ENCODE measurements around the gene RPL18A. TPM values are rescaled to one million over a fixed set of nuclear protein-coding genes. Genes with fewer than 3 reads are reported as not detected.

The RPL18A gene
- total and polyA plus RNA-seq, 2 of the 13 experiments (the other 11 are each of a cell fraction or from before 2014, with no cell fraction given): 1,471 to 2,004 TPM

- TF ChIP-seq, protein P1, sequence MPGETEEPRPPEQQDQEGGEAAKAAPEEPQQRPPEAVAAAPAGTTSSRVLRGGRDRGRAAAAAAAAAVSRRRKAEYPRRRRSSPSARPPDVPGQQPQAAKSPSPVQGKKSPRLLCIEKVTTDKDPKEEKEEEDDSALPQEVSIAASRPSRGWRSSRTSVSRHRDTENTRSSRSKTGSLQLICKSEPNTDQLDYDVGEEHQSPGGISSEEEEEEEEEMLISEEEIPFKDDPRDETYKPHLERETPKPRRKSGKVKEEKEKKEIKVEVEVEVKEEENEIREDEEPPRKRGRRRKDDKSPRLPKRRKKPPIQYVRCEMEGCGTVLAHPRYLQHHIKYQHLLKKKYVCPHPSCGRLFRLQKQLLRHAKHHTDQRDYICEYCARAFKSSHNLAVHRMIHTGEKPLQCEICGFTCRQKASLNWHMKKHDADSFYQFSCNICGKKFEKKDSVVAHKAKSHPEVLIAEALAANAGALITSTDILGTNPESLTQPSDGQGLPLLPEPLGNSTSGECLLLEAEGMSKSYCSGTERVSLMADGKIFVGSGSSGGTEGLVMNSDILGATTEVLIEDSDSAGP (CRISPR knock-in tag; IDR thresholded peaks at IDR 0.05; ENCODE audit: borderline replicate concordance): no peak
- TF ChIP-seq CEBPG (CRISPR knock-in tag; IDR thresholded peaks at IDR 0.05) (no peak), ZNF263 (CRISPR knock-in tag; IDR thresholded peaks at IDR 0.05) (peak; percentile 76), ZNF614 (CRISPR knock-in tag; IDR thresholded peaks at IDR 0.05; ENCODE audit: borderline replicate concordance) (no peak), FOXC1 (CRISPR knock-in tag; IDR thresholded peaks at IDR 0.05; ENCODE audit: borderline replicate concordance) (no peak), ZSCAN25 (CRISPR knock-in tag; IDR thresholded peaks at IDR 0.05) (0 out of 2 replicates have a peak, but pooled peaks have one; percentile 23), GLMP (CRISPR knock-in tag; IDR thresholded peaks at IDR 0.05; ENCODE audit: borderline replicate concordance) (no peak), HNRNPL (IDR thresholded peaks at IDR 0.05; ENCODE audit: low read depth, low read length) (0 out of 2 replicates have a peak, but pooled peaks have one; percentile 51), NONO (IDR thresholded peaks at IDR 0.05) (no peak), NONO (CRISPR knock-in tag; conservative IDR thresholded peaks at IDR 0.05) (no peak), ZNF280D (CRISPR knock-in tag; IDR thresholded peaks at IDR 0.05) (no peak), ZNF3 (CRISPR knock-in tag; IDR thresholded peaks at IDR 0.05) (no peak), DNMT1 (CRISPR knock-in tag; IDR thresholded peaks at IDR 0.05) (no peak), ZNF639 (CRISPR knock-in tag; conservative IDR thresholded peaks at IDR 0.05) (no peak)
- TF ChIP-seq, protein P2, sequence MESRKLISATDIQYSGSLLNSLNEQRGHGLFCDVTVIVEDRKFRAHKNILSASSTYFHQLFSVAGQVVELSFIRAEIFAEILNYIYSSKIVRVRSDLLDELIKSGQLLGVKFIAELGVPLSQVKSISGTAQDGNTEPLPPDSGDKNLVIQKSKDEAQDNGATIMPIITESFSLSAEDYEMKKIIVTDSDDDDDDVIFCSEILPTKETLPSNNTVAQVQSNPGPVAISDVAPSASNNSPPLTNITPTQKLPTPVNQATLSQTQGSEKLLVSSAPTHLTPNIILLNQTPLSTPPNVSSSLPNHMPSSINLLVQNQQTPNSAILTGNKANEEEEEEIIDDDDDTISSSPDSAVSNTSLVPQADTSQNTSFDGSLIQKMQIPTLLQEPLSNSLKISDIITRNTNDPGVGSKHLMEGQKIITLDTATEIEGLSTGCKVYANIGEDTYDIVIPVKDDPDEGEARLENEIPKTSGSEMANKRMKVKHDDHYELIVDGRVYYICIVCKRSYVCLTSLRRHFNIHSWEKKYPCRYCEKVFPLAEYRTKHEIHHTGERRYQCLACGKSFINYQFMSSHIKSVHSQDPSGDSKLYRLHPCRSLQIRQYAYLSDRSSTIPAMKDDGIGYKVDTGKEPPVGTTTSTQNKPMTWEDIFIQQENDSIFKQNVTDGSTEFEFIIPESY (CRISPR knock-in tag; IDR thresholded peaks at IDR 0.05): peak; percentile 63
- TF ChIP-seq, protein P3, sequence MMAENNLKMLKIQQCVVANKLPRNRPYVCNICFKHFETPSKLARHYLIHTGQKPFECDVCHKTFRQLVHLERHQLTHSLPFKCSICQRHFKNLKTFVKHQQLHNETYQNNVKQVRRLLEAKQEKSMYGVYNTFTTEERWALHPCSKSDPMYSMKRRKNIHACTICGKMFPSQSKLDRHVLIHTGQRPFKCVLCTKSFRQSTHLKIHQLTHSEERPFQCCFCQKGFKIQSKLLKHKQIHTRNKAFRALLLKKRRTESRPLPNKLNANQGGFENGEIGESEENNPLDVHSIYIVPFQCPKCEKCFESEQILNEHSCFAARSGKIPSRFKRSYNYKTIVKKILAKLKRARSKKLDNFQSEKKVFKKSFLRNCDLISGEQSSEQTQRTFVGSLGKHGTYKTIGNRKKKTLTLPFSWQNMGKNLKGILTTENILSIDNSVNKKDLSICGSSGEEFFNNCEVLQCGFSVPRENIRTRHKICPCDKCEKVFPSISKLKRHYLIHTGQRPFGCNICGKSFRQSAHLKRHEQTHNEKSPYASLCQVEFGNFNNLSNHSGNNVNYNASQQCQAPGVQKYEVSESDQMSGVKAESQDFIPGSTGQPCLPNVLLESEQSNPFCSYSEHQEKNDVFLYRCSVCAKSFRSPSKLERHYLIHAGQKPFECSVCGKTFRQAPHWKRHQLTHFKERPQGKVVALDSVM (CRISPR knock-in tag; IDR thresholded peaks at IDR 0.05): peak; percentile 46
Measured at GRCh38 chr19:17848595-17849292, 11.0 kb upstream of the RPL18A start (continued).

Data from HepG2 (cell line).